Endodermal cell (in vitro differentiated cells): ENCODE data around the gene TMTC2. TPM values are rescaled to one million over a fixed set of nuclear protein-coding genes. Genes with fewer than 3 reads are reported as not detected.

Source experiments
- DNase-seq: peaks from one replicate; pipeline ENCODE4 v3.0.0-alpha.2; 2017
- H3K27ac ChIP-seq: 2 replicates; pipeline ENCODE4 v1.5.1; 2013; ENCODE audit warnings: mild to moderate bottlenecking, low read depth, low read length, moderate library complexity
- H3K27me3 ChIP-seq: 2 replicates; pipeline ENCODE4 v1.6.1; 2013; ENCODE audit warnings: mild to moderate bottlenecking, low read length, moderate library complexity; ENCODE audit not compliant: insufficient read depth, control insufficient read depth, poor library complexity, severe bottlenecking
- H3K36me3 ChIP-seq: 2 replicates; pipeline ENCODE4 v1.7.0; 2013; ENCODE audit warnings: mild to moderate bottlenecking, low read length, moderate library complexity; ENCODE audit not compliant: control insufficient read depth, insufficient read depth
- H3K4me1 ChIP-seq: one replicate; pipeline ENCODE4 v1.7.0; 2013; ENCODE audit warnings: low read length; ENCODE audit not compliant: control insufficient read depth, insufficient read depth
- H3K4me3 ChIP-seq: 2 replicates; pipeline ENCODE4 v1.5.1; 2013; ENCODE audit warnings: mild to moderate bottlenecking, low read length, moderate library complexity
- H3K9ac ChIP-seq: 2 replicates; pipeline ENCODE4 v1.6.1; 2013; ENCODE audit warnings: mild to moderate bottlenecking, low read length, moderate library complexity; ENCODE audit not compliant: poor library complexity, severe bottlenecking; ENCODE audit errors: extremely low read depth
- H3K9me3 ChIP-seq: 2 replicates; pipeline ENCODE4 v1.6.1; 2013; ENCODE audit warnings: mild to moderate bottlenecking, low read length, moderate library complexity; ENCODE audit not compliant: control insufficient read depth
- H3K27ac Mint-ChIP-seq: 2 replicates; pipeline ENCODE4 v1.8.0; 2020; ENCODE audit warnings: mixed read lengths
- H3K27me3 Mint-ChIP-seq: 2 replicates; pipeline ENCODE4 v1.8.0; 2021; ENCODE audit warnings: mild to moderate bottlenecking, mixed read lengths; ENCODE audit not compliant: insufficient read depth
- H3K36me3 Mint-ChIP-seq: 2 replicates; pipeline ENCODE4 v1.8.0; 2020; ENCODE audit warnings: low read depth, mixed read lengths
- H3K4me1 Mint-ChIP-seq: 2 replicates; pipeline ENCODE4 v1.8.0; 2020; ENCODE audit warnings: mixed read lengths
- H3K4me3 Mint-ChIP-seq: 2 replicates; pipeline ENCODE4 v1.8.0; 2020; ENCODE audit warnings: mild to moderate bottlenecking, moderate library complexity, mixed read lengths
- H3K9me3 Mint-ChIP-seq: 2 replicates; pipeline ENCODE4 v1.8.0; 2020; ENCODE audit warnings: mild to moderate bottlenecking, mixed read lengths
- CTCF ChIP-seq: fragments of 200-600 bp; sonication (generic); conservative IDR thresholded peaks from 2 replicates; pipeline ENCODE4 v1.5.0; 2021; ENCODE audit warnings: antibody characterized with exemption, mild to moderate bottlenecking
- WGBS, 2 experiments: methylation state at CpG; one replicate each; pipeline versions ENCODE4 v1.1.5 to v1.1.7; 2013; ENCODE audit warnings: missing lambda C conversion rate in 2 of 2, mixed read lengths in 1 of 2; ENCODE audit not compliant: insufficient coverage in 1 of 2, insufficient read length in 1 of 2; 5-methylcytosine and 5-hydroxymethylcytosine counted together
- total RNA-seq, 2 donors: library from RNA; stranded (reverse); fragmentation: NEBNext Ultra II Directional in 1 of 2; extraction: Animal tissue kit (Norgen Biotek cat#: 25700) in 1 of 2; gene quantifications; 2 replicates in 1 of 2; 3 replicates in 1 of 2; pipeline ENCODE4 v1.2.1, GENCODE V29; 2021

Gene TMTC2
- total RNA-seq, 2 donors from 2014 or later = 7.2 to 10.8 TPM

- TF ChIP-seq CTCF = no peak
- Histone ChIP-seq H3K9me3 (no peaks in the 10 kb centered on the region), H3K27me3 (no peaks in the 10 kb centered on the region), H3K27ac (no peak overlapping the region), H3K36me3 (no peaks in the 10 kb centered on the region), H3K9ac (no peak overlapping the region), H3K4me3 (no peak overlapping the region), H3K4me1 (no peaks in the 10 kb centered on the region)
- Mint-ChIP-seq H3K36me3 (no peaks in the 10 kb centered on the region), H3K4me1 (peaks cover 3% of the 10 kb centered on the region), H3K27ac (no peak overlapping the region), H3K27me3 (no peaks in the 10 kb centered on the region), H3K4me3 (no peak overlapping the region), H3K9me3 (no peaks in the 10 kb centered on the region)
- 89% methylated on average over 1 of the region's 1 CpG; no CpG with 5 or more reads in 1 of the 2 experiments for WGBS, 2 experiments
- DNase-seq = no peak
These were observed 494.4 kb downstream of the TMTC2 start for GRCh38 chr12:83181074-83181473.

- no peak for DNase-seq
- no peak overlapping the region for H3K27ac Mint-ChIP-seq
- Histone ChIP-seq H3K36me3 (no peaks in the 10 kb centered on the region), H3K9me3 (no peaks in the 10 kb centered on the region), H3K27me3 (no peaks in the 10 kb centered on the region), H3K27ac (no peak overlapping the region), H3K4me3 (no peak overlapping the region), H3K9ac (no peak overlapping the region), H3K4me1 (no peaks in the 10 kb centered on the region)
- H3K4me3 Mint-ChIP-seq = no peak overlapping the region
- no peaks in the 10 kb centered on the region for H3K9me3 Mint-ChIP-seq
- no peak for TF ChIP-seq CTCF
- H3K36me3 Mint-ChIP-seq = no peaks in the 10 kb centered on the region
- peaks cover 3% of the 10 kb centered on the region for H3K4me1 Mint-ChIP-seq
- H3K27me3 Mint-ChIP-seq = no peaks in the 10 kb centered on the region
These were observed 496.4 kb downstream of the TMTC2 start for GRCh38 chr12:83183132-83183531.
